KG1 (cell line): ENCODE results near the gene PRPF6.
"Not testable (repeated sequence)": the region's sequence is repeated elsewhere in the genome, so short reads cannot be mapped to it uniquely, and the experiment has no call there.

Experiments used
- DNase-seq: peaks from one replicate; lab custom pipeline; 2025; lab: John Stamatoyannopoulos, UW

PRPF6 gene

DNA sequence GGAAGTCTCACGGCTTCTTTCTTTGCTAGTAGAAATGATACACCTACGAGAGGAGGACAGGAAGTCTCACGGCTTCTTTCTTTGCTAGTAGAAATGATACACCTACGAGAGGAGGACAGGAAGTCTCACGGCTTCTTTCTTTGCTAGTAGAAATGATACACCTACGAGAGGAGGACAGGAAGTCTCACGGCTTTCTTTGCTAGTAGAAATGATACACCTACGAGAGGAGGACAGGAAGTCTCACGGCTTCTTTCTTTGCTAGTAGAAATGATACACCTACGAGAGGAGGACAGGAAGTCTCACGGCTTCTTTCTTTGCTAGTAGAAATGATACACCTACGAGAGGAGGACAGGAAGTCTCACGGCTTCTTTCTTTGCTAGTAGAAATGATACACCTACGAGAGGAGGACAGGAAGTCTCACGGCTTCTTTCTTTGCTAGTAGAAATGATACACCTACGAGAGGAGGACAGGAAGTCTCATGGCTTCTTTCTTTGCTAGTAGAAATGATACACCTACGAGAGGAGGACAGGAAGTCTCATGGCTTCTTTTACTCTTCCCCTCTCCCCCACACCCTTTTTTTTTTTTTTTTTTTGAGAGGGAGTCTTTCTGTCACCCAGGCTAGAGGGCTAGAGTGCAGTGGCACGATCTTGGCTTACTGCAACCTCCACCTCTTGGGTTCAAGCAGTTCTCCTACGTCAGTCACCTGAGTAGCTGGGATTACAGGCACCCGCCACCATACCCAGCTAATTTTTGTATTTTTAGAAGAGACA is 31.6 kb downstream of the PRPF6 start:
- DNase-seq = not testable (repeated sequence)

DNA sequence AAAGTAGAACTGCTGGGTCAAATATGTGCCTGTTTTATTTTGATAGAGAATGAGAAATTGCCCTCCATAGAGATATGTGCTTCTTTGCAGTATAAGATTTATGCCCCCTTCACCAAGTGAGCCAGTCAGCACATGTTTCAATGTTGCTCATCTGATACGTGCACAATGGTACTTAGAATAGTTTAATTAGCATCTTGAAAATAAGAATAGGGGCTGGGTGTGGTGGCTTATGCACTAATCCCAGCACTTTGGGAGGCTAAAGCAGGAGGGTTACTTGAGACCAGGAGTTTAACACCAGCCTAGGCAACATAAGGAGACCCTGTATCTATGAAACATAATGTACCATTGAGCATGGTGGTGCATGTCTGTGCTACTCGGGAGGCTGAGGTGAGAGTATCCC is 34.7 kb downstream of the PRPF6 start:
- no peak for DNase-seq

- no peak for DNase-seq
These were observed 40.4 kb downstream of the PRPF6 start for GRCh38 chr20:64021124-64021975.

DNA sequence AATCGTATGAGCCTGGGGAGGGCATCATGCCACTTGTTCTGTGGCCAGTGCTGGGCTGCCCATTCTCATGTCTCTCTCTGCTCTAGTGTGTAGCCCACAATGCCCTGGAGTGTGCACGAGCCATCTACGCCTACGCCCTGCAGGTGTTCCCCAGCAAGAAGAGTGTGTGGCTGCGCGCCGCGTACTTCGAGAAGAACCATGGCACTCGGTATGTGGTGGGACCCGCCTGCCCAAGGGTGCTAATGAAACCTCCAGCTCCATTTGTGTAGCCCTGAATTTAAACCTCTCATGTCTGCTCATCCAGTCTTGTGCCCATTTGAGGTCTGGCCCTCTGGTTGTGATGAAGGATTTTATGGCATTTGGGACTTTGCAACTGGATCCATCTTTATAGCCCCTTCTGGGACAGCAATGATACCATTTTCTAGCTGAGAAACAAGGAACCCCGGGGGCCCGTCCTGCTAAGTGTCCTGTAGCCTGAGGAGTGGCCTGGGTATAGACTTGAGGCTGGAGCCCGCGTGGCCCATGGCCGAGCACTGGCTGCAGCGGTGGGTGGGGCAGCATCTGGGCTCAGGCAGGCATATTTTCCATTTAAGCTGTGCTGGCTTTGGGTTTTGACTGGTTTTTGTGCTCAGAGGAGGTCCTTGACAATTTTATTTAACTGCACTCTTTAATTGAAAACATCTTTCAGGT is 41.9 kb downstream of the PRPF6 start:
- DNase-seq = no peak

DNA sequence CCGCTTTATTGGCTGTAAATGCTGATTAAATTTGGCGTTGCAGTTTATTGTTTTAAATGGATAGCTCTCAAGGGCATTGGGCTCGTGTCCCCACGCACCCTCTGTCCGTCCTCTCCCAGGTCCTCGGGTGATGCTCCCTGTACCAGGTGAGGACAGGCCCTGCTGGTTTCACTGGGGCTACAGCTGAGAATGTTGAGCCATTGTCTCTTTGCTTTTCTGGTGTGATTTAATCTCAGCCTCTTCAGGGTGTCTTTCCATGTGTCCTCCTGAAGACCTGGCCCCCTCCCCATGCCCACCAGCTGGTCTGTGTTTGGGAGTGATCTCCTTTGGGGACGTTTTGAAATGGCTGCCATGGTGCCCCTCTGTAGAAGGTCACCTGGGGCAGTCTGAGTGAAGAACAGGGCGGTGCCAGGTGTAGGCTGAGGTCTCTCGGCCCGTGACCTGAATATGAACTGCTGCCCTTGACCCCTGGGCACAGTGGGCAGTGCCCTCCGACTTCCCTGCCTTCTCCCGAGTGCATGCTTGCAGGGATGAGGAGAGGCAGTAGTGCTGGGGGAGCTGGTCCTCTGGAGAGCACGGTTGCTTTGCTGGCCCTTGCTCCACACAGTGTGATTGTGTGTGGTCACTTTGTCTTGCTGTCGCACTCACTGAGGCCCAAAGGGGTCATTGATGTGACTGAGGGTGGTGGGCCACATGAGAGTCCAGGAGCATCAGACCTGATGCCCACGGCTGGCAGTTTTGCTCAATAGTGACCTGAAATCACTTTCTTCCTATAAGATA is 42.6 kb downstream of the PRPF6 start:
- no peak for DNase-seq

DNA sequence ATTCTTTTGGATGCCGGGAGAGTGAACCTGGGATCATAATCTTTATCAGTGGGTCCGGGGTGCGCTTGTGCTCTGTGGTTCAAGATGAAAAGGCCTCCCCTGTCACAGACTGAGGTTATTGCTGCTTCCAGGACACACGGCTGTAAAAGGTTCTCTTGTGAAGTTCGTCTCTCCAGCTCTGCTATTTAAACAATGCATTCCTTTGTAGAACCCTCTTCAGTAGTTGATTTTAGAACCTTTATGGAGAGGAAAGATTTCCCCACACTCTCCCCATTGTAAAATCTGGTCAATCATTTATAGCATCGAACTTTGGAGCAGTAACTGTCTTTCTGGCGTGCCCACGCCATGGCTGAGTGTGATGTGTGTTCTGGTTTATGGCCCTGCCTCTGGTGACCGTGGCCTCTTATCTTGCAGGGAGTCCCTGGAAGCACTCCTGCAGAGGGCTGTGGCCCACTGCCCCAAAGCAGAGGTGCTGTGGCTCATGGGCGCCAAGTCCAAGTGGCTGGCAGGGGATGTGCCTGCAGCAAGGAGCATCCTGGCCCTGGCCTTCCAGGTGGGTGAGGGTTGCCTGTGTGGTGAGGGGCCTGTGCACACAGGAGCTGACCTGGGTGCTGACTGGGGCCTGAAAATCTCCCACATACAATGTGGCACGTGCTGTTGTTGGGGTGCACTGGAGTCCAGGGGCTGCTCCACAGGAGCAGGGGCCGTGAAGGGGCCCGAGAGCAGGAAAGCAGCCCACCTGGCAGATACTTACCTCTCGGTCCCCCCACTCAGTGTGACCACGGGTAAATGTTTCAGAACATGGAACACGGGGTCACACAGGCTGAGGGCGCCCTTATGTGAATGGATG is 43.4 kb downstream of the PRPF6 start:
- DNase-seq = no peak

DNA sequence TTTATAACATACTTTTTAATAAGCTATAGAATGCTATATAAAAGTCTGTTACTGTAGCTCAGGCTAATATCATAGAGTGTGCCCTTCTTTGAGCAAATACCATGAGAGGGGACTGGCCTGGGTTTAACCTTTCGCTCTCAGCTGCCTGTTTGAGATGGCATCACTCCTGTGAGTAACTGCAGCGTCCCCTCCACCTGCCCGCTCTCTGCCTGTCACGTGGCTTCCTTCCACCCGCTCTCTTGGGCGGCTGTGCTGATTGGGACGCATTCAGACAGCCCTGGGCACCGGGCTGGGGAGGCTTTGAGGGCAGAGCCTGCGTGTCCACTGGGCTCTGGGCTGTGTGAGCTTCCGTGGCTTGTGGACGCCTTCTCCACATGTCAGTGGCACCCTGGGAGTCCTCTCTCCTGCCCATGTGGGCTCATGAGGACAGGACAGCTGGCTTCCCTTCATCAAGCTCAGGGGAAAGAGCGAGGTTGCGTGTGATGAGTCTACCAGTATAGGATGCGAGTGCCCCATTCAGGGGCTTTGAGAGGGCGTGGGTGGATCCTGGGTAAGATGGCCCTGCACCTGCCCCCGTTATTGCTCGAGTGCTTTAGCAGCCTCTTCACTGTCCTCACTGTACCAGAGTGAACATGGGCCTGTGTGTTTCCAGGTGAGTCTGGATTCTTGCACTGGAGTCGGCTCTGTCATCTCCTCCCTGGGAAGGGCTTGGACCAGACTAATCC is 44.3 kb downstream of the PRPF6 start:
- DNase-seq = no peak

GRCh38 chr20:64025826-64026412 is 45.0 kb downstream of the PRPF6 start:
- no peak for DNase-seq

- no peak for DNase-seq
These were observed 47.2 kb downstream of the PRPF6 start for GRCh38 chr20:64027981-64028685.

DNA sequence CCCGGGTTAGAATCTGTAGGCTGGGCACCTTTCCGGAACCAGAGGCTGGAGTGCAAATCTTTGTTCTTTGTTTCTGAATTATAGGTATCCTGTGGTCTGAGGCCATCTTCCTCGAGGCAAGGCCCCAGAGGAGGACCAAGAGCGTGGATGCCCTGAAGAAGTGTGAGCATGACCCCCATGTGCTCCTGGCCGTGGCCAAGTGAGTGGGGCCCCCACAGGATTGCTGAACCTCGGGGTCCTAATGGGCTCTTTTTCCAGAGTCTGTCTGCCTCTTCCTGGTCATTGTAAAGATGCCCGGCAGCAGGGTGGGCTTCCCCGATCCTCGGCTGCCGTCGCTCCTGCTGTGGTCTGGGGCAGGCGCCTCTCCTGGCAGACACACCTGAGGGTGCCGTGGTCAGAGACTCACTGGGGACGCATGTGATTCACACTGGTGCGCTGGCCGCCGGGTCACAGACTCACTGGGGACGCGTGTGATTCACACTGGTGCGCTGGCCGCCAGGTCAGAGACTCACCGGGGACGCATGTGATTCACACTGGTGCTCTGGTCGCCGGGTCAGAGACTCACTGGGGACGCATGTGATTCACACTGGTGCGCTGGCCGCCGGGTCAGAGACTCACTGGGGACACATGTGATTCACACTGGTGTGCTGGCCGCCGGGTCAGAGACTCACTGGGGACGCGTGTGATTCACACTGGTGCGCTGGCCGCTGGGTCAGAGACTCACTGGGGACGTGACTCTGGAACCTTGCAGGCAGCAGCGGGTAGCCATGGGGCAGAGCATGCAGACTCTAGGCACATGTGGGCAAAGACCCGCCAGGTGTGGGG is 48.6 kb downstream of the PRPF6 start:
- no peak for DNase-seq

- no peak for DNase-seq
These were observed 49.6 kb downstream of the PRPF6 start for GRCh38 chr20:64030371-64031134.

DNA sequence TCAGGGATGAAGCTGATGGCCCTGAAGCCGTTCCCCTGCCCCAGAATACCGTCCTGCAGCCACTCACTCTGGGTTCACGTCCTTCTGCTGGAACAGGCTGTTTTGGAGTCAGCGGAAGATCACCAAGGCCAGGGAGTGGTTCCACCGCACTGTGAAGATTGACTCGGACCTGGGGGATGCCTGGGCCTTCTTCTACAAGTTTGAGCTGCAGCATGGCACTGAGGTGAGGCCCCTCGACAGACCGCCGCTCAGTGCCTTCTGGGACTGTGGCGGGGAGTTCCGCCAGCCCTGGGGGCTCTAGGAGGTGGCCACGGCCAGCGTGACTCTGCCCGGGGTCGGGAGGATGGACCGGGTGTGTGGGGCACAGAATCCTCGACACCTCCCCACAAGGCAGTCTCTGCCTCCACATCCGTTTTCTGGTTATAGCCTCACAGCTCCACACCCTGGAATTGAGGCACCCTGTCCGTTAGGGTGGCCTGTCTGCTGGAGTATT is 50.9 kb downstream of the PRPF6 start:
- DNase-seq = no peak

GRCh38 chr20:64032706-64033624 is 52.0 kb downstream of the PRPF6 start:
- no peak for DNase-seq

- no peak for DNase-seq
These were observed 53.1 kb downstream of the PRPF6 start for GRCh38 chr20:64033981-64034493.

DNA sequence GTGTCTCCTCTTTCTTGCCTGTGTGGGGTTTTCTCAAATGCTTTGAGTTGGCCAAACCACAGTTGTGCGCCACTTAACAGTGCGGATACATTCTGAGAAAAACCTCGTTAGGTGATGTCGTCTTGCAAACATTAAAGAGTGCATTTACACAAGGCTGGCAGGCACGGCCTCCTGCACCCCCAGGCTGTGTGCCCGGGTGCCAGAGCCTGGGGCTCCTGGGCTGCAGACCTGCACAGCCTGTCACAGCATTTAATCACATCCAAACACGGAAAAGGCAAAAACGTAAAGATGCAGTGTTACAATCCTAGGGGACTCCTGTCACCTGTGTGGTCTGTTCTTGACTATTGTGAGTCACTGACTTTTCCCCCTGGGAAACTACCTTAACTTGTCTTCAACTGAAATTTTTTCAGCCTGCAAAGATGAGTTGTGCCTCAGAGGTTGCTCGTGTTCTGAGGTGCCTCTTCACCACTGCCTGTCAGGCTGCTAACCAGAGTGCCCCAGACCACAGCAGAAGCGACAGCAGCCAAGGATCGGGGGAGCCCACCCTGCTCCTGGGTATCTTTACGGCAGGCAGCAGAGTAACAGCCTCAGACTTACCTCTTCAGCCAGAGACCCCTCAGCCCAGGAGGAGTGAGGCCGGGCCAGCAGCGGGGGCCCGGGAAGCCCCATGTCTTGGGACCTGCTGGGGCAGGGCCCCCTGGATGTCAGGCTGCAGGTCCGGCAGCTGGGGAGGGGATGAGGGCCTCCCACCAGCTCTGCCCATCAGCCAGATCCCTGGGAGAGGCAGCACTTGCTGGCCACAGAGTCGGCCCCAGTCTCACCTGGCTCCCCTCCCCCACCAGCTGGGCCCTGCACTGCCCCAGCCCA is 54.4 kb downstream of the PRPF6 start:
- DNase-seq = no peak
